Erythroblast (primary cell): ENCODE measurements around the gene HELQ.

Experiments
- GATA1 ChIP-seq: IDR thresholded peaks from 2 replicates; pipeline ENCODE4 v1.6.1; 2011; ENCODE audit warnings: low read depth, mild to moderate bottlenecking, control low read depth, low read length, moderate library complexity
- POLR2A ChIP-seq: IDR thresholded peaks from 2 replicates; pipeline ENCODE4 v1.6.1; 2011; ENCODE audit warnings: mild to moderate bottlenecking, low read length

DNA sequence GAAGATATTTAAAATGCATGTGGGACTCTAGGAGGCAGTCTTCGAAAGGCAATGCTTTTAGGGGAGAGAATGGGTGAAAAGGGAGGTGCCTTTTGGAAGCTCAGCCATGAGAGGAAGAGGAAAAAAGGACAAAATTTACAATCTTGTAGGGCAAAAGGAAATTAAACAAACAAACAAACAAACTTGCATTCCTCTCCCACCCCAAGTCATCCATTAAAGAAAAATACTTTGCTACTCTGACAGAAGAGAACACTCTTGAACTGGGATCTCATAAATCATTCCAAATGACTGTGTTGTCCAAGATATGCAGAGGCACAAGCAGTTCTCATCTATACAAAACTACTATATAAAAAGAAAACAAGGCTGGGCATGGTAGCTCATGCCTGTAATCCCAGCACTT is 46.7 kb downstream of the HELQ start:
- no peak for TF ChIP-seq POLR2A
- no peak for TF ChIP-seq GATA1
